Smooth muscle cell (in vitro differentiated cells): Measurements from ENCODE around the gene THTPA. TPM values are rescaled to one million over a fixed set of nuclear protein-coding genes. Genes with fewer than 3 reads are reported as not detected.

Experiments
- DNase-seq: peaks from one replicate; lab custom pipeline; 2025; ENCODE audit not compliant: unreplicated experiment; lab: John Stamatoyannopoulos, UW
- H2AFZ ChIP-seq: fragments of 200-600 bp; sonication (generic); 2 replicates; pipeline ENCODE4 v1.6.0; 2016; ENCODE audit warnings: antibody characterized with exemption, low read depth, mild to moderate bottlenecking
- H3F3A ChIP-seq: fragments of 200-600 bp; sonication (generic); 2 replicates; pipeline ENCODE4 v1.6.0; 2017; ENCODE audit warnings: antibody characterized with exemption, low read depth
- H3K27ac ChIP-seq: fragments of 200-600 bp; sonication (generic); 2 replicates; pipeline ENCODE4 v1.5.1; 2016; ENCODE audit warnings: low read depth, mild to moderate bottlenecking
- H3K27me3 ChIP-seq: fragments of 200-600 bp; sonication (generic); 2 replicates; pipeline ENCODE4 v1.6.1; 2016; ENCODE audit warnings: low read depth, mild to moderate bottlenecking
- H3K36me3 ChIP-seq: fragments of 200-600 bp; sonication (generic); 2 replicates; pipeline ENCODE4 v1.5.1; 2016; ENCODE audit warnings: low read depth
- H3K4me1 ChIP-seq: fragments of 200-600 bp; sonication (generic); 2 replicates; pipeline ENCODE4 v1.5.1; 2016; ENCODE audit warnings: low read depth
- H3K4me2 ChIP-seq: fragments of 200-600 bp; sonication (generic); 2 replicates; pipeline ENCODE4 v1.6.0; 2016; ENCODE audit warnings: mild to moderate bottlenecking
- H3K4me3 ChIP-seq: fragments of 200-600 bp; sonication (generic); 2 replicates; pipeline ENCODE4 v1.5.1; 2016; ENCODE audit warnings: mild to moderate bottlenecking
- H3K79me2 ChIP-seq: fragments of 200-600 bp; sonication (generic); 2 replicates; pipeline ENCODE4 v1.6.0; 2016; ENCODE audit warnings: low read depth, mild to moderate bottlenecking
- H3K9ac ChIP-seq: fragments of 200-600 bp; sonication (generic); 2 replicates; pipeline ENCODE4 v1.6.0; 2016; ENCODE audit warnings: low read depth
- H3K9me3 ChIP-seq: fragments of 200-600 bp; sonication (generic); replicated peaks from 2 replicates; pipeline ENCODE4 v1.5.1; 2016; ENCODE audit warnings: low read depth
- H4K20me1 ChIP-seq: fragments of 200-600 bp; sonication (generic); 2 replicates; pipeline ENCODE4 v1.6.0; 2016; ENCODE audit warnings: low read depth
- CTCF ChIP-seq: fragments of 200-600 bp; sonication (generic); IDR thresholded peaks from 2 replicates; pipeline ENCODE4 v1.5.1; 2017; ENCODE audit warnings: borderline replicate concordance, mild to moderate bottlenecking, antibody characterized with exemption; ENCODE audit not compliant: insufficient read depth, poor library complexity, severe bottlenecking
- WGBS: methylation state at CpG from one replicate; pipeline ENCODE4 v1.1.7; 2016; ENCODE audit warnings: low lambda C conversion rate; 5-methylcytosine and 5-hydroxymethylcytosine counted together
- polyA plus RNA-seq: library from polyadenylated mRNA; unstranded; fragments of >200 nt; fragmentation: Nextera tagmentation; extraction: Ambion mirVana; gene quantifications from 2 replicates; pipeline ENCODE4 v1.2.1, GENCODE V29; 2016
- total RNA-seq: library from RNA; depleted of rRNA; stranded (reverse); fragments of >200 nt; gene quantifications from 2 replicates; pipeline ENCODE4 v1.2.3, GENCODE V29; 2014

The THTPA gene
- total RNA-seq (5.7 and 10.2 TPM in 2 replicates), polyA plus RNA-seq (6.1 and 7.3 TPM in 2 replicates)

GRCh38 chr14:23555882-23556699 is at the start of gene THTPA:
TSS of gene THTPA (plus strand) at chr14:23556271. CDS start at chr14:23556758, 487 bp downstream.
- H3K4me2 ChIP-seq: peak within 1 kb of the TSS; percentile 90
- H3K79me2 ChIP-seq: peaks cover 7% of the 10 kb centered on the region
- peaks cover 10% of the 10 kb centered on the region for H3K4me1 ChIP-seq
- H3K27me3 ChIP-seq: no peaks in the 10 kb centered on the region
- peak; percentile 83 for DNase-seq
- WGBS: 4% methylated on average over 53 of the region's 54 CpGs
- peak within 1 kb of the TSS; percentile 87 for H3K9ac ChIP-seq
- no peaks in the 10 kb centered on the region for H3K9me3 ChIP-seq
- H4K20me1 ChIP-seq: no peaks in the 10 kb centered on the region
- no peak for TF ChIP-seq CTCF
- no peaks in the 10 kb centered on the region for H3K36me3 ChIP-seq
- peak within 1 kb of the TSS; percentile 93 for H3K4me3 ChIP-seq
- peaks cover 3% of the 10 kb centered on the region for H3F3A ChIP-seq
- peak within 1 kb of the TSS; percentile 34 for H3K27ac ChIP-seq
- H2AFZ ChIP-seq: peak within 1 kb of the TSS; percentile 96

GRCh38 chr14:23512156-23512555 is 43.9 kb upstream of the THTPA start:
- TF ChIP-seq CTCF: no peak
- 80% methylated on average over 12 of the region's 13 CpGs for WGBS
- Histone ChIP-seq H3K36me3 (no peaks in the 10 kb centered on the region), H3K4me1 (no peaks in the 10 kb centered on the region), H3K27me3 (no peaks in the 10 kb centered on the region), H4K20me1 (no peaks in the 10 kb centered on the region), H3K27ac (no peak overlapping the region), H3F3A (no peaks in the 10 kb centered on the region), H3K4me2 (no peak overlapping the region), H3K79me2 (no peaks in the 10 kb centered on the region), H3K9me3 (no peaks in the 10 kb centered on the region), H3K9ac (no peak overlapping the region), H3K4me3 (no peak overlapping the region), H2AFZ (no peak overlapping the region)
- no peak for DNase-seq

- Histone ChIP-seq H3K36me3 (no peaks in the 10 kb centered on the region), H3K79me2 (no peaks in the 10 kb centered on the region), H4K20me1 (no peaks in the 10 kb centered on the region), H3K4me1 (peaks cover 5% of the 10 kb centered on the region), H2AFZ (no peak overlapping the region), H3F3A (no peaks in the 10 kb centered on the region), H3K27ac (no peak overlapping the region), H3K4me3 (no peak overlapping the region), H3K9ac (no peak overlapping the region), H3K9me3 (no peaks in the 10 kb centered on the region), H3K27me3 (no peaks in the 10 kb centered on the region), H3K4me2 (no peak overlapping the region)
- WGBS: 90% methylated on average over 21 of the region's 25 CpGs
- DNase-seq: no peak
- no peak for TF ChIP-seq CTCF
Measured at GRCh38 chr14:23513005-23513817, 42.9 kb upstream of the THTPA start.
